GM19240 (cell line): ENCODE data around the gene EHF.

Experiments
- DNase-seq: peaks from one replicate; pipeline ENCODE4 v3.0.0; 2011; ENCODE audit warnings: low spot score; ENCODE audit not compliant: insufficient read length

EHF gene

GRCh38 chr11:34643311-34643710 lies 22.4 kb downstream of the EHF start:
- DNase-seq, result no peak

GRCh38 chr11:34643846-34644245 lies 23.0 kb downstream of the EHF start:
- DNase-seq, result no peak

GRCh38 chr11:34644669-34645406 lies 23.9 kb downstream of the EHF start:
- no peak for DNase-seq

GRCh38 chr11:34646431-34646830 lies 25.5 kb downstream of the EHF start:
- no peak for DNase-seq

- no peak for DNase-seq
These were observed 26.2 kb downstream of the EHF start for GRCh38 chr11:34647131-34647530.

- DNase-seq, result no peak
These were observed 26.6 kb downstream of the EHF start for GRCh38 chr11:34647532-34647931.

GRCh38 chr11:34648036-34648435 lies 27.1 kb downstream of the EHF start:
- no peak for DNase-seq

GRCh38 chr11:34649597-34649996 lies 28.7 kb downstream of the EHF start:
- DNase-seq, result no peak

- DNase-seq, result peak; percentile 76
These were observed 29.6 kb downstream of the EHF start for GRCh38 chr11:34650528-34650927.

GRCh38 chr11:34651551-34651950 lies 30.7 kb downstream of the EHF start:
- DNase-seq, result no peak

GRCh38 chr11:34652191-34652973 lies 31.5 kb downstream of the EHF start:
- no peak for DNase-seq

GRCh38 chr11:34653031-34653430 lies 32.1 kb downstream of the EHF start:
- DNase-seq, result no peak

- no peak for DNase-seq
These were observed 33.1 kb downstream of the EHF start for GRCh38 chr11:34653851-34654482.

- DNase-seq, result no peak
These were observed 33.8 kb downstream of the EHF start for GRCh38 chr11:34654483-34655334.

GRCh38 chr11:34655335-34656008 lies 34.6 kb downstream of the EHF start:
- no peak for DNase-seq

- DNase-seq, result no peak
These were observed 35.3 kb downstream of the EHF start for GRCh38 chr11:34656062-34656720.

- DNase-seq, result no peak
These were observed 37.5 kb downstream of the EHF start for GRCh38 chr11:34658071-34659015.

GRCh38 chr11:34659096-34659733 lies 38.3 kb downstream of the EHF start:
- no peak for DNase-seq
